Prostate gland (tissue), 2 donors: ENCODE results near the gene SSTR1. TPM values are rescaled to one million over a fixed set of nuclear protein-coding genes. Genes with fewer than 3 reads are reported as not detected.

Source experiments
- DNase-seq: peaks from one replicate; pipeline ENCODE4 v3.0.0-alpha.2; 2019; ENCODE audit warnings: low spot score
- H3K27ac ChIP-seq, 2 donors: fragments of 200-600 bp; sonication (generic); 2 replicates each; pipeline ENCODE4 v1.5.1; 2017 to 2019
- H3K27me3 ChIP-seq: fragments of 200-600 bp; sonication (generic); replicated peaks from 2 replicates; pipeline ENCODE4 v1.5.1; 2019; ENCODE audit not compliant: insufficient read depth
- H3K36me3 ChIP-seq, 2 donors: fragments of 200-600 bp; sonication (generic); 1 replicate in 1 of 2; 2 replicates in 1 of 2; pipeline versions ENCODE4 v1.5.1 to v1.8.1; 2017 to 2019
- H3K4me1 ChIP-seq: fragments of 200-600 bp; sonication (generic); replicated peaks from 2 replicates; pipeline ENCODE4 v1.5.1; 2019
- H3K4me3 ChIP-seq, 2 donors: fragments of 200-600 bp; sonication (generic); 2 replicates each; pipeline ENCODE4 v1.5.1; 2017 to 2019
- H3K9me3 ChIP-seq: fragments of 200-600 bp; sonication (generic); 2 replicates; pipeline ENCODE4 v1.5.1; 2017
- POLR2A ChIP-seq: fragments of 450-650 bp; IDR thresholded peaks from one replicate; pipeline ENCODE4 v1.6.1; 2016; ENCODE audit warnings: antibody characterized with exemption, mild to moderate bottlenecking
- POLR2AphosphoS5 ChIP-seq: sonication (generic); formaldehyde crosslinking; IDR thresholded peaks from one replicate; pipeline ENCODE4 v1.6.1; 2017; ENCODE audit warnings: antibody characterized with exemption
- WGBS: methylation state at CpG from one replicate; pipeline ENCODE4 v1.1.5; 2018; 5-methylcytosine and 5-hydroxymethylcytosine counted together
- intact Hi-C: fragments of 100-400 bp; cut with DNase I; formaldehyde crosslinking; loops from one replicate; pipeline ENCODE4 v1.14.2; 2022
- total RNA-seq, 2 donors: library from RNA; depleted of rRNA; stranded (reverse); fragments of >200 nt; gene quantifications; one replicate each; pipeline ENCODE4 v1.1.0, GENCODE V29; 2016
- TF ChIP-seq, protein P1 (sequence below), 4 experiments: fragments of 200-600 bp in 2 of 4; fragments of 450-650 bp in 2 of 4; sonication (generic) in 2 of 4; IDR thresholded peaks; 1 replicate in 3 of 4; 2 replicates in 1 of 4; pipeline ENCODE4 v1.5.1; 2016 to 2019; ENCODE audit warnings: antibody characterized with exemption in 4 of 4, mild to moderate bottlenecking in 2 of 4, moderate library complexity in 2 of 4

The SSTR1 gene
- total RNA-seq, 2 donors from 2014 or later = 0.23 to 0.80 TPM

DNA sequence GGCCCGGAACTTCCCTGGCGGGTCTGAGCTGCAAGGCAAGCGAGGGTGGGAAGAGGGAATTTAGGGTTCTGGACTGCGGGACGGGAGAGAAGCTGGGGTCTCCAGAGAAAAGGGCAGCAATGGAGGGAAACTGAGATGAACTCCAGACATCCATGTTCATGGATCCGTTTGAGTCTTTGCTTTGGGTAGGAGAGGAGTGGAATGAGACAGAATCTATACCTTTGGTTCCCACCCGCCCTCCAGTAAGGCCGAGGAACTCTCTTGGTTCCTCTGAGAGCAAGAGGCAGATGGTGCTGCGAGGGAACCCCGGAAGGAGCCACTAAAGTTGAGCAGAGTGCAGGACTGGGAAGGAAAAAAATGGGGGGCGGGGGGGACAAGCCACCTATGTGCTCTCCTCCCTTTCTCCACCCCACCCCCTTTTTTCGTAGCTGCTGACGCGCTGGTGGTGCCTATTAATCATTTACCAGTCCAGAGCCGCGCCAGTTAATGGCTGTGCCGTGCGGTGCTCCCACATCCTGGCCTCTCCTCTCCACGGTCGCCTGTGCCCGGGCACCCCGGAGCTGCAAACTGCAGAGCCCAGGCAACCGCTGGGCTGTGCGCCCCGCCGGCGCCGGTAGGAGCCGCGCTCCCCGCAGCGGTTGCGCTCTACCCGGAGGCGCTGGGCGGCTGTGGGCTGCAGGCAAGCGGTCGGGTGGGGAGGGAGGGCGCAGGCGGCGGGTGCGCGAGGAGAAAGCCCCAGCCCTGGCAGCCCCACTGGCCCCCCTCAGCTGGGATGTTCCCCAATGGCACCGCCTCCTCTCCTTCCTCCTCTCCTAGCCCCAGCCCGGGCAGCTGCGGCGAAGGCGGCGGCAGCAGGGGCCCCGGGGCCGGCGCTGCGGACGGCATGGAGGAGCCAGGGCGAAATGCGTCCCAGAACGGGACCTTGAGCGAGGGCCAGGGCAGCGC lies 1.2 kb downstream of the SSTR1 start:
- under 1% methylated on average over 52 of the region's 59 CpGs for whole genome bisulfite sequencing
- H3K9me3 ChIP-seq = no peaks in the 10 kb centered on the region
- DNase-seq = no peak
- H3K36me3 ChIP-seq = no peaks in the 10 kb centered on the region
- no peak overlapping the region for H3K27ac ChIP-seq
- H3K4me1 ChIP-seq = no peaks in the 10 kb centered on the region
- H3K27me3 ChIP-seq = peaks cover 8% of the 10 kb centered on the region
- TF ChIP-seq POLR2A (no peak), POLR2AphosphoS5 (no peak)
- TF ChIP-seq, protein P1, sequence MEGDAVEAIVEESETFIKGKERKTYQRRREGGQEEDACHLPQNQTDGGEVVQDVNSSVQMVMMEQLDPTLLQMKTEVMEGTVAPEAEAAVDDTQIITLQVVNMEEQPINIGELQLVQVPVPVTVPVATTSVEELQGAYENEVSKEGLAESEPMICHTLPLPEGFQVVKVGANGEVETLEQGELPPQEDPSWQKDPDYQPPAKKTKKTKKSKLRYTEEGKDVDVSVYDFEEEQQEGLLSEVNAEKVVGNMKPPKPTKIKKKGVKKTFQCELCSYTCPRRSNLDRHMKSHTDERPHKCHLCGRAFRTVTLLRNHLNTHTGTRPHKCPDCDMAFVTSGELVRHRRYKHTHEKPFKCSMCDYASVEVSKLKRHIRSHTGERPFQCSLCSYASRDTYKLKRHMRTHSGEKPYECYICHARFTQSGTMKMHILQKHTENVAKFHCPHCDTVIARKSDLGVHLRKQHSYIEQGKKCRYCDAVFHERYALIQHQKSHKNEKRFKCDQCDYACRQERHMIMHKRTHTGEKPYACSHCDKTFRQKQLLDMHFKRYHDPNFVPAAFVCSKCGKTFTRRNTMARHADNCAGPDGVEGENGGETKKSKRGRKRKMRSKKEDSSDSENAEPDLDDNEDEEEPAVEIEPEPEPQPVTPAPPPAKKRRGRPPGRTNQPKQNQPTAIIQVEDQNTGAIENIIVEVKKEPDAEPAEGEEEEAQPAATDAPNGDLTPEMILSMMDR (IDR thresholded peaks at IDR 0.05) = no peak
- peak overlapping the region; percentile 4 to 24 for H3K4me3 ChIP-seq
- intact Hi-C loops = no loop called here

DNA sequence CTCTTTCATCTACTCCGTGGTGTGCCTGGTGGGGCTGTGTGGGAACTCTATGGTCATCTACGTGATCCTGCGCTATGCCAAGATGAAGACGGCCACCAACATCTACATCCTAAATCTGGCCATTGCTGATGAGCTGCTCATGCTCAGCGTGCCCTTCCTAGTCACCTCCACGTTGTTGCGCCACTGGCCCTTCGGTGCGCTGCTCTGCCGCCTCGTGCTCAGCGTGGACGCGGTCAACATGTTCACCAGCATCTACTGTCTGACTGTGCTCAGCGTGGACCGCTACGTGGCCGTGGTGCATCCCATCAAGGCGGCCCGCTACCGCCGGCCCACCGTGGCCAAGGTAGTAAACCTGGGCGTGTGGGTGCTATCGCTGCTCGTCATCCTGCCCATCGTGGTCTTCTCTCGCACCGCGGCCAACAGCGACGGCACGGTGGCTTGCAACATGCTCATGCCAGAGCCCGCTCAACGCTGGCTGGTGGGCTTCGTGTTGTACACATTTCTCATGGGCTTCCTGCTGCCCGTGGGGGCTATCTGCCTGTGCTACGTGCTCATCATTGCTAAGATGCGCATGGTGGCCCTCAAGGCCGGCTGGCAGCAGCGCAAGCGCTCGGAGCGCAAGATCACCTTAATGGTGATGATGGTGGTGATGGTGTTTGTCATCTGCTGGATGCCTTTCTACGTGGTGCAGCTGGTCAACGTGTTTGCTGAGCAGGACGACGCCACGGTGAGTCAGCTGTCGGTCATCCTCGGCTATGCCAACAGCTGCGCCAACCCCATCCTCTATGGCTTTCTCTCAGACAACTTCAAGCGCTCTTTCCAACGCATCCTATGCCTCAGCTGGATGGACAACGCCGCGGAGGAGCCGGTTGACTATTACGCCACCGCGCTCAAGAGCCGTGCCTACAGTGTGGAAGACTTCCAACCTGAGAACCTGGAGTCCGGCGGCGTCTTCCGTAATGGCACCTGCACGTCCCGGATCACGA lies 2.2 kb downstream of the SSTR1 start:
- WGBS = 6% methylated on average over 58 of the region's 69 CpGs
- no peak for DNase-seq
- no peak overlapping the region for H3K27ac ChIP-seq
- H3K4me1 ChIP-seq = no peaks in the 10 kb centered on the region
- peaks cover 8% of the 10 kb centered on the region for H3K27me3 ChIP-seq
- no peaks in the 10 kb centered on the region for H3K36me3 ChIP-seq
- peak overlapping the region; percentile 4 to 24 for H3K4me3 ChIP-seq
- TF ChIP-seq POLR2A (no peak), POLR2AphosphoS5 (no peak)
- TF ChIP-seq, protein P1 (IDR thresholded peaks at IDR 0.05) = no peak
- no peaks in the 10 kb centered on the region for H3K9me3 ChIP-seq
- intact Hi-C loops = no loop called here

DNA sequence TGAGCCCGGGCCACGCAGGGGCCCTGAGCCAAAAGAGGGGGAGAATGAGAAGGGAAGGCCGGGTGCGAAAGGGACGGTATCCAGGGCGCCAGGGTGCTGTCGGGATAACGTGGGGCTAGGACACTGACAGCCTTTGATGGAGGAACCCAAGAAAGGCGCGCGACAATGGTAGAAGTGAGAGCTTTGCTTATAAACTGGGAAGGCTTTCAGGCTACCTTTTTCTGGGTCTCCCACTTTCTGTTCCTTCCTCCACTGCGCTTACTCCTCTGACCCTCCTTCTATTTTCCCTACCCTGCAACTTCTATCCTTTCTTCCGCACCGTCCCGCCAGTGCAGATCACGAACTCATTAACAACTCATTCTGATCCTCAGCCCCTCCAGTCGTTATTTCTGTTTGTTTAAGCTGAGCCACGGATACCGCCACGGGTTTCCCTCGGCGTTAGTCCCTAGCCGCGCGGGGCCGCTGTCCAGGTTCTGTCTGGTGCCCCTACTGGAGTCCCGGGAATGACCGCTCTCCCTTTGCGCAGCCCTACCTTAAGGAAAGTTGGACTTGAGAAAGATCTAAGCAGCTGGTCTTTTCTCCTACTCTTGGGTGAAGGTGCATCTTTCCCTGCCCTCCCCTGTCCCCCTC lies 3.0 kb downstream of the SSTR1 start:
- H3K4me3 ChIP-seq = peak overlapping the region in 1 of 2 donors; percentile 8
- WGBS = 2% methylated on average over 29 of the region's 29 CpGs
- TF ChIP-seq, protein P1 (IDR thresholded peaks at IDR 0.05) = no peak
- no peak for TF ChIP-seq POLR2A
- no peak for TF ChIP-seq POLR2AphosphoS5
- no peaks in the 10 kb centered on the region for H3K4me1 ChIP-seq
- peaks cover 8% of the 10 kb centered on the region for H3K27me3 ChIP-seq
- H3K36me3 ChIP-seq = no peaks in the 10 kb centered on the region
- no peak overlapping the region for H3K27ac ChIP-seq
- intact Hi-C loops = no loop called here
- no peaks in the 10 kb centered on the region for H3K9me3 ChIP-seq
- DNase-seq = no peak

DNA sequence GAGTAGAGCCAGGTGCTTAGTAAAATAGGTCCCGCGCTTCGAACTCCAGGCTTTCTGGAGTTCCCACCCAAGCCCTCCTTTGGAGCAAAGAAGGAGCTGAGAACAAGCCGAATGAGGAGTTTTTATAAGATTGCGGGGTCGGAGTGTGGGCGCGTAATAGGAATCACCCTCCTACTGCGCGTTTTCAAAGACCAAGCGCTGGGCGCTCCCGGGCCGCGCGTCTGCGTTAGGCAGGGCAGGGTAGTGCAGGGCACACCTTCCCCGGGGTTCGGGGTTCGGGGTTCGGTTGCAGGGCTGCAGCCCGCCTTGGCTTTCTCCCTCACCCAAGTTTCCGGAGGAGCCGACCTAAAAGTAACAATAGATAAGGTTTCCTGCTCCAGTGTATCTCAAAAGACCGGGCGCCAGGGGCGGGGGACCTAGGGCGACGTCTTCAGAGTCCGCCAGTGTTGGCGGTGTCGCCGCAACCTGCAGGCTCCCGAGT lies 3.6 kb downstream of the SSTR1 start:
- no peak for DNase-seq
- Histone ChIP-seq H3K4me1 (no peaks in the 10 kb centered on the region), H3K27ac (no peak overlapping the region), H3K27me3 (peaks cover 8% of the 10 kb centered on the region), H3K4me3 (peak overlapping the region in 1 of 2 donors; percentile 8), H3K36me3 (no peaks in the 10 kb centered on the region), H3K9me3 (no peaks in the 10 kb centered on the region)
- TF ChIP-seq POLR2AphosphoS5 = no peak
- TF ChIP-seq, protein P1 (IDR thresholded peaks at IDR 0.05) = no peak
- no peak for TF ChIP-seq POLR2A
- 6% methylated on average over 34 of the region's 34 CpGs for WGBS
- intact Hi-C loops = no loop called here
